ENCODE measurements around the gene ELOB. TPM values are rescaled to one million over a fixed set of nuclear protein-coding genes. Genes with fewer than 3 reads are reported as not detected.

ELOB gene
- total RNA-seq, 1 experiment from 2014 or later: 319 TPM

- TF ChIP-seq CTCF (conservative IDR thresholded peaks at IDR 0.05): no peak
- H2BK12ac ChIP-seq (ENCODE audit: insufficient read length, low read depth, low read length): no peak overlapping the region
- no peaks in the 10 kb centered on the region for H3K4me1 ChIP-seq (ENCODE audit: insufficient read depth, low read length)
- no peaks in the 10 kb centered on the region for H3K79me1 ChIP-seq (ENCODE audit: insufficient read depth, low read depth, low read length, poor library complexity, severe bottlenecking)
- H3K9me3 Mint-ChIP-seq: peaks cover 12 to 16% of the 10 kb centered on the region in 2 experiments
- no peaks in the 10 kb centered on the region for H3K79me2 ChIP-seq (ENCODE audit: insufficient read depth, low read length)
- no peak overlapping the region for H2AFZ ChIP-seq (ENCODE audit: low read length)
- H3K23ac ChIP-seq (ENCODE audit: insufficient read length, low read depth, low read length): no peak overlapping the region
- H4K5ac ChIP-seq (ENCODE audit: insufficient read length, low read depth, low read length): no peak overlapping the region
- no peak overlapping the region for H3K27ac ChIP-seq (ENCODE audit: insufficient read length, low read depth, low read length)
- no peak overlapping the region for H3K14ac ChIP-seq (ENCODE audit: insufficient read depth, low read length)
- no peak overlapping the region for H2BK120ac ChIP-seq (ENCODE audit: low read depth, low read length, poor library complexity, severe bottlenecking)
- peaks cover 7% of the 10 kb centered on the region in 2 experiments; a peak in 3 of 4 replicates for H3K4me1 Mint-ChIP-seq
- H3K18ac ChIP-seq (ENCODE audit: insufficient read length, low read depth, low read length): no peak overlapping the region
- H3K27me3 ChIP-seq (ENCODE audit: insufficient read depth, low read length): no peaks in the 10 kb centered on the region
- H3K4me3 Mint-ChIP-seq: no peak overlapping the region
- no peak overlapping the region for H3K4ac ChIP-seq (ENCODE audit: low read depth, low read length)
- H3K36me3 Mint-ChIP-seq (ENCODE audit: insufficient read depth in 1 of 3, low read depth in 3 of 3): no peaks in the 10 kb centered on the region; a peak in 1 of 7 replicates
- no peak overlapping the region for H2BK20ac ChIP-seq (ENCODE audit: low read depth, low read length, poor library complexity, severe bottlenecking)
- no peak overlapping the region for H3T11ph ChIP-seq (ENCODE audit: low read length)
- peaks cover 37% of the 10 kb centered on the region for H3K27me3 Mint-ChIP-seq (ENCODE audit: low read depth)
- no peak overlapping the region for H4K91ac ChIP-seq (ENCODE audit: insufficient read length, low read depth, low read length)
- H2AK5ac ChIP-seq (ENCODE audit: insufficient read length, low read length): no peak overlapping the region
- H3K56ac ChIP-seq (ENCODE audit: insufficient read length, low read depth, low read length): no peak overlapping the region
- no peak overlapping the region for H3K4me2 ChIP-seq (ENCODE audit: insufficient read depth, insufficient read length, low read length)
- H2BK15ac ChIP-seq (ENCODE audit: low read depth, low read length): no peak overlapping the region
- peaks cover 2% of the 10 kb centered on the region for H3K9me3 ChIP-seq (ENCODE audit: control insufficient read depth, low read depth, low read length)
- no CpG with 5 or more reads among the region's 3 CpGs for WGBS (ENCODE audit: extremely low coverage, insufficient read length, low lambda C conversion rate)
- H3K27ac Mint-ChIP-seq: no peak overlapping the region
- no peaks in the 10 kb centered on the region for H4K20me1 ChIP-seq (ENCODE audit: control insufficient read depth, insufficient read depth, insufficient read length)
- no peak for DNase-seq
- H3K9ac ChIP-seq (ENCODE audit: extremely low read depth, insufficient read length, low read length): no peak overlapping the region
- no peak overlapping the region for H4K8ac ChIP-seq (replicated peaks; ENCODE audit: insufficient read length, low read depth, low read length)
- no peak overlapping the region for H2BK5ac ChIP-seq (ENCODE audit: insufficient read length, low read length)
- no peaks in the 10 kb centered on the region for H3K23me2 ChIP-seq (ENCODE audit: insufficient read length, low read depth, low read length, poor library complexity, severe bottlenecking)
These were observed 32.2 kb upstream of the ELOB start for GRCh38 chr16:2809149-2809760.
